Measurements from ENCODE around the gene SFTA2. TPM values are rescaled to one million over a fixed set of nuclear protein-coding genes. Genes with fewer than 3 reads are reported as not detected.

Gene SFTA2
- total and polyA plus RNA-seq, 9 of the 15 experiments (the other 6 are each of a cell fraction or from before 2014, with no cell fraction given): not detected

- TF ChIP-seq PCBP2 (IDR thresholded peaks at IDR 0.05; ENCODE audit: low read depth, low read length, poor library complexity, severe bottlenecking) (no peak), ZKSCAN8 (CRISPR knock-in tag; IDR thresholded peaks at IDR 0.05) (0 out of 2 replicates have a peak, but pooled peaks have one; percentile 72), KLF16 (IDR thresholded peaks at IDR 0.05) (0 out of 2 replicates have a peak, but pooled peaks have one; percentile 10), PRDM10 (IDR thresholded peaks at IDR 0.05; ENCODE audit: partially characterized antibody) (peak; percentile 86), TCF7 (IDR thresholded peaks at IDR 0.05; ENCODE audit: borderline replicate concordance) (peak; percentile 78; the same call in 1 of the 2 replicates), SMAD4 (CRISPR knock-in tag; conservative IDR thresholded peaks at IDR 0.05) (peak; percentile 93), DACH1 (IDR thresholded peaks at IDR 0.05; ENCODE audit: partially characterized antibody) (peak; percentile 84), ZNF830 (CRISPR knock-in tag; IDR thresholded peaks at IDR 0.05) (0 out of 2 replicates have a peak, but pooled peaks have one; percentile 7), THAP12 (CRISPR knock-in tag; IDR thresholded peaks at IDR 0.05) (peak; percentile 34; the same call in 1 of the 2 replicates), RHOXF2B (CRISPR knock-in tag; conservative IDR thresholded peaks at IDR 0.05) (no peak), ATF1 (CRISPR knock-in tag; IDR thresholded peaks at IDR 0.05) (no peak), ATF1 (tag; IDR thresholded peaks at IDR 0.05) (peak; percentile 94), ILF3 (IDR thresholded peaks at IDR 0.05; ENCODE audit: borderline replicate concordance) (no peak), ZNF41 (CRISPR knock-in tag; conservative IDR thresholded peaks at IDR 0.05) (peak; percentile 73; the same call in 1 of the 2 replicates), RREB1 (CRISPR knock-in tag; IDR thresholded peaks at IDR 0.05) (no peak)
Measured at GRCh38 chr6:30907758-30908591, 24.0 kb downstream of the SFTA2 start, which contains the start of gene GTF2H4 (continued).

All from K562 (cell line).